ENCODE results near the gene H2AZ1.

Gene H2AZ1

DNA sequence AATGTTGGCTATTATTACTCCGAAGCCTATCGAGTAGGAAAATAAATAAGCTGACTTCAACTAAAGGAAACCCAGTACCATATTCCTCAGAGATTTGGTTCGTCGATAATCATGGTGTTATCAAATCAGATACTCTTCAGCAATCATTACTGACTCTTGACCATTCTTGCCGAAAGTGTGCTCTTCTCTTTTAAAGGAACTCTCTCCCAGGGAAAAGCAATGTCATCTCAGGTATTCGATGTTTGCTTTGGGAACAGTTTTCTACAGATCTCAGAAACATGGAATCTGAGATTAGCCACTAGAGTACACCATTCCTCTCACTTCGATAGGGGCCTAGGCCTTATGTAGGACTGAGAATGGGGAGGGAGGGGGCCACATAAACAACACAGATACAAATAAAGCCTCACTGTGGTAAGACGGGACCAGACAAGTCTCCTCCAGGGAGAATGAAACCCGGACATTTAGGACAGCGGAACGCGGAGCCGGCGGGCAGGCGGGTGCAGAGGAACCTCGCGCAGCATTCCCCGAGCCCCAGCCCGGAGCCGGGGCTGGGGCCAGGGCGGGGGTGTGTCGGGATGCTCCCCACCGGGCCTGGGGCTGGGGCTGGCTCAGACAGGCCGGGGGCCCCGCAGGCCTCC, 4.2 kb downstream of the H2AZ1 start:
- DNase-seq, result peak; percentile 67

- no peak for DNase-seq
Measured at GRCh38 chr4:99943904-99944437, 6.1 kb downstream of the H2AZ1 start.

- DNase-seq, result no peak
Measured at GRCh38 chr4:99938243-99938753, 11.8 kb downstream of the H2AZ1 start.

GRCh38 chr4:99934891-99935290, 15.2 kb downstream of the H2AZ1 start:
- no peak for DNase-seq

DNA sequence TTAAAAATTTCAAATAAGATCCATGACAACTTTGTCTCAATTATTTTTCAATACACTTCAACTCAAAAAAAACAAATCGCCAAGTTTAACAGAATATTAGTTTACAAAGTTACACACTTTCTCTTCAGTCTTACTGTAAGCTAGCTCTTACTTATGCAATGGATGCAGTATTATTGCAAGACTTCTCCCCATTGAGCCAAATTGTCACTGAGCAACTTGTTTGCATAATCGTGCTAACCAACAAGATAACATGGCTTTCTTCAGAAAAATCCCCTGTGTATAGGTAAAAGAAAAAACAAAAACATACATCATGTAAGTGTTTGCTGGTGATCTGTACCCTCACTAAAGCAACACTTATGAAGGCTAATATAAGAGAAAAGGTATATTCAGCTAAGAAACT, 22.5 kb downstream of the H2AZ1 start:
- no peak for DNase-seq

DNA sequence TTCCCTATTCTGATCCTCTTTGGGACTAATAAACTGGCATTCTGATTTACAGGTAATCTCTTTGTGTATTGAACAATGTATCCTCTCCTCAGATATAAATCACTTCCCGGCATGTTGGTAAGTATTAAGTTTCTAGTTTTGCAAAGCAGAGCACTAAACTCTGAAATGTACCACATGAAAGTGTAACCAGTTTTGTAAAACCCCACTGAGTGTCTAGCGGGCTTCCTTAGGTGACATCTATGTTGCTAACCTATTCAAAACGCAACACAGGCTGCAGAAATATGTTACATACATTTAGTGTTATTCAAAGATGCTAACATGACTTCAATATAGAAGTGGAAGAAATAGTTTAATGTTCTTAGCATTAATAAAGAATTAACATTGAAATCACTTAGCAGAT, 28.9 kb downstream of the H2AZ1 start:
- DNase-seq, result no peak

DNA sequence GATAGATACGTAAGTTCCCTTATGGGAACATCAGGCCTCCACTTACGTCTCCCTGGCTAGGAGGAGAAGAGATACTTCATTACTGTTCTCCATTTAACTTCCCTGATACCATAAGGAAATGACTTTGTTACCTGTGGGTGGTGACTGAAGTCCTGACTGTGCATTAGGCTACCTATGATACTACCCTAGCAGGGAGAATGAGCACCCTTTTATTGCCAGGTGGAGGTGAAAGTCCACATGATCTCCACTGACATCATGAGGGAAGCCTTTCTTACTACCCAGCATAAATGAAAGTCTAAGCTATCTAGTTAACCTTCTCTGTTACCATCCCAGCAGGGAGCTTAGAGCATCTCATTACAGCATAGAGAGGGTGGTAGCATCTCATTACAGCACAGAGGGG, 31.4 kb downstream of the H2AZ1 start:
- DNase-seq, result no peak

- DNase-seq, result no peak
Measured at GRCh38 chr4:99917575-99917974, 32.5 kb downstream of the H2AZ1 start.

DNA sequence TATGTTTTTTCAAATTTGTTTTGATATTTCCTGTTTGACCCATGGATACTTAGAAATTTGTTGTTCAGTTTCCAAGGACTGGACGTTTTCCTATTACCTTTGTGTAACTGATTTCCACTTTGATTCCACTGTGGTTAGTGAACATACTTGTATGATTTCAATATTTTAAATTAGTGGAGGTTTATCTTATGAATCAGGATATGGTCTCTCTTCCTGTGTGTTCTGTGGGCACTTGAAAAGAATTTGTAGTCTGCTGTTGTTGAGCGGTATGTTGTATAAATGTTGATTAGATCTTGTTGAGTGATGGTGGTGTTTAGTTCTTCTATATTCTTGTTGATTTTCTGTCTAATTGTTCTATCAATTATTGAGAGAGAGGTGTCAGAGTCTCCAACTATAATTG, 34.6 kb downstream of the H2AZ1 start:
- DNase-seq, result no peak
